ENCODE measurements around the gene MDN1.
A peak's percentile ranks its signal among the peaks of the same experiment; 100 is the strongest.
"Not testable (repeated sequence)": the region's sequence is repeated elsewhere in the genome, so short reads cannot be mapped to it uniquely, and the experiment has no call there.

The MDN1 gene

GRCh38 chr6:89834884-89835792 lies 15.5 kb upstream of the MDN1 start:
- no peak for DNase-seq (ENCODE audit: low read depth)
- no peak for TF ChIP-seq CTCF (IDR thresholded peaks at IDR 0.05; ENCODE audit: control insufficient read depth, insufficient read depth, low read depth, low read length, missing control alignments)
- no peak overlapping the region for H3K4me3 ChIP-seq (ENCODE audit: control insufficient read depth, low read depth, low read length)

GRCh38 chr6:89830170-89830809 lies 10.7 kb upstream of the MDN1 start:
- no peak for TF ChIP-seq CTCF (IDR thresholded peaks at IDR 0.05; ENCODE audit: control insufficient read depth, insufficient read depth, low read depth, low read length, missing control alignments)
- peak overlapping the region; percentile 99 for H3K4me3 ChIP-seq (ENCODE audit: control insufficient read depth, low read depth, low read length)
- DNase-seq (ENCODE audit: low read depth) = no peak

DNA sequence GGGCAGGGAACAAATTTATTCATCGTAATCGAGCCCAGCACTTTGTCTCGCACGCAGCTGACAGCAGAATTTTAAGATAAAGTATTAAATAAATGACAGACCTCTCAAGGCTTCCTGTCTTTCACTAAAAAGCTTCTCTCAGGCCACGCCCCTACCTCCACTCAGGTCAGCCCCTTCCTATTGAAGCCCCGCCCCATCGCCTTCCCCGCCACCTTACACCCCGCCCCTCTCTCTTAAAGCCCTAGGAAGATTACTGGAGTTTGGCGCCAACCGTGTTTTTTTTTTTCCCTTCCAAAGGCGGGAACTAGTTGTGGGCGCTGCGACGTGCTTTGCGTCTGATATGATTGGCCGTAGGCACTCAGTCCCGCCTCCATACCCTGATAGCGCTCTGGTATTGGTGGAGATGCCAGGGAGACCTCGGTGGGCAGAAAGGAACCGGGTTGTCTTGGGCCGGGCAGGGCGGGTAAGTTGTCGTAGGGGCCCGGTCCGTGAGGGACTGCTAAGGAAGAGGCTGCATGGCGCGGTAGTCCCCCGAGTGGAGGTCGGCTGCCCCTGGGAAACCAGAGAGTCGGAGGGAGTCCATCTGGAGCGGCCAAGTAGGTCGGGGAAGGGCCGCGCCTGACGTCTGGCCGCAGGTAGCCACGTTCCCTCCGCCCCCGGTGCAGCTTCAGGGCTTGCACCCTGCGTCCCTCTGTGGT lies 10.0 kb upstream of the MDN1 start, which contains the start of gene CASP8AP2:
CASP8AP2 (plus strand) TSS at position 409 of the 698 bp plus-strand sequence.
- peak; percentile 96 for DNase-seq (ENCODE audit: low read depth)
- TF ChIP-seq CTCF (IDR thresholded peaks at IDR 0.05; ENCODE audit: control insufficient read depth, insufficient read depth, low read depth, low read length, missing control alignments) = no peak
- peak within 1 kb of the TSS; percentile 99 for H3K4me3 ChIP-seq (ENCODE audit: control insufficient read depth, low read depth, low read length)

DNA sequence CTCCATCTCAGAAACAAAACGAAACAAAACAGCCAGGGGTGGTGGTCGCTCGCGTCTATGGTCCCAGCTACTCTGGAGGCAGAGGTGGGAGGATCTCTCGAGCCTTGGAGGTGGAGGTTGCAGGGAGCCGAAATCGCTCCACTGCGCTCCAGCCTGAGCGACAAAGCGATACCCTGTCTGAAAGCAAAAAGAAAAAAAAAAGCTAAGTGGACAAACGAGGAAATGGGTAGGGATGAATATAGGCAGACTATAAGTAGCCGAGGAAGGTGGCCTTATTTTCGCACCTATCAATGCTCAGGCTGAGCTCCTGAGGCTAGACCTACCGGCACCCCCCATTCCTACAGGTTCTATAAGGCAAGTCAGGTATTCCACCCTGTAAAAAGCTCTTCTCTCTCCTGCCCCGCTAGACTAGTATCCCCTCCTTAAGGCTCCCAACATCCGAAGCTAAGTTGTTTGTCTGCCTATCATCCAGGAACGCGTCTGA lies 9.4 kb upstream of the MDN1 start:
- TF ChIP-seq CTCF (IDR thresholded peaks at IDR 0.05; ENCODE audit: control insufficient read depth, insufficient read depth, low read depth, low read length, missing control alignments) = no peak
- peak overlapping the region; percentile 99 for H3K4me3 ChIP-seq (ENCODE audit: control insufficient read depth, low read depth, low read length)
- no peak for DNase-seq (ENCODE audit: low read depth)

DNA sequence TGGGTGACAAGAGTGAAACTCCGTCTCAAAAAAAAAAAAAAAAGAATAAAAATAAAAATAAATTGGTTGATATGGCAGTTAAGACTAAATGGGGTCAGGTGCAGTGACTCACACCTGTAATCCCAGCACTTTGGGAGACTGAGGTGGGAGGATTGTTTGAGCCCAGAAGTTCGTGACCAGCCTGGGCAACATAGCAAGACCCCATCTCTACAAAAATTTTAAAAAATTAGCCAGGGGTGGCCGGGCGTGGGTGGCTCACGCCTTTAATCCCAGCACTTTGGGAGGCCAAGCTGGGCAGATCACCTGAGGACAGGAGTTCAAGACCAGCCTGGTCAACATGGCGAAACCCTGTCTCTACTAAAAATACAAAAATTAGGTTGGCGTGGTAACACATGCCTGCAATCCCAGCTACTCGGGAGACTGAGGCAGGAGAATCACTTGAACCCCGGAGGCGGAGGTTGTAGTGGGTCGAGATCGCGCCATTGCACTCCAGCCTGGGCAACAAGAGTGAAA lies 8.9 kb upstream of the MDN1 start:
- not testable (repeated sequence) for DNase-seq (ENCODE audit: low read depth)
- H3K4me3 ChIP-seq (ENCODE audit: control insufficient read depth, low read depth, low read length) = peak overlapping the region; percentile 99

DNA sequence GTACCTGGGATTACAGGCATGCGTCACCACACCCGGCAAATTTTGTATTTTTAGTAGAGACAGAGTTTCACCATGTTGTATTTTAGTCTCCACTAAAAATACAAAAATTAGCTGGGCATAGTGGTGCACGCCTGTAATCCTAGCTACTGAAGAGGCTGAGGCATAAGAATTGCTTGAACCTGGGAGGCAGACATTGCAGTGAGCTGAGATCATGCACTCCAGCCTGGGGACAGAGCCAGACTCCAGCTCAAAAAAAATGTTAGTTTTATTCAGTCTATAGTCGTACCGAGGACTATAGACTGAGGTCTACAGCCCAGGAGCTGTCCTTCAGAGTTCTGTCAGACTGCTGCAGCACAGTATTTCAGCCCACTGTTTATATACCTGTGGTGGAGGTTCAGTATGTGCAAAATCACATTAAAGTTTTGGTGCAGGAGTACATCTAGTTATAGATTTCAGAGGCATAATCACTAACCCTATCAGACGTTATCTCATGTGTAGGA lies 6.5 kb upstream of the MDN1 start:
- no peak for TF ChIP-seq CTCF (IDR thresholded peaks at IDR 0.05; ENCODE audit: control insufficient read depth, insufficient read depth, low read depth, low read length, missing control alignments)
- H3K4me3 ChIP-seq (ENCODE audit: control insufficient read depth, low read depth, low read length) = no peak overlapping the region
- no peak for DNase-seq (ENCODE audit: low read depth)
